Rectal smooth muscle tissue (tissue), 1 donor: ENCODE data around the gene EVL.

Experiments used
- H3K27ac ChIP-seq: one replicate; pipeline ENCODE4 v1.7.0; 2013; ENCODE audit warnings: low read depth, low read length, inconsistent platforms
- H3K27me3 ChIP-seq: one replicate; pipeline ENCODE4 v1.7.0; 2013; ENCODE audit warnings: low read length; ENCODE audit not compliant: control insufficient read depth, insufficient read depth
- H3K36me3 ChIP-seq: one replicate; pipeline ENCODE4 v1.7.0; 2013; ENCODE audit warnings: low read length; ENCODE audit not compliant: control insufficient read depth, insufficient read depth
- H3K4me1 ChIP-seq: one replicate; pipeline ENCODE4 v1.7.0; 2013; ENCODE audit warnings: low read length; ENCODE audit not compliant: control insufficient read depth, insufficient read depth
- H3K4me3 ChIP-seq: one replicate; pipeline ENCODE4 v1.7.0; 2013; ENCODE audit warnings: low read length
- H3K9ac ChIP-seq: one replicate; pipeline ENCODE4 v1.7.0; 2013; ENCODE audit warnings: low read length

EVL gene

DNA sequence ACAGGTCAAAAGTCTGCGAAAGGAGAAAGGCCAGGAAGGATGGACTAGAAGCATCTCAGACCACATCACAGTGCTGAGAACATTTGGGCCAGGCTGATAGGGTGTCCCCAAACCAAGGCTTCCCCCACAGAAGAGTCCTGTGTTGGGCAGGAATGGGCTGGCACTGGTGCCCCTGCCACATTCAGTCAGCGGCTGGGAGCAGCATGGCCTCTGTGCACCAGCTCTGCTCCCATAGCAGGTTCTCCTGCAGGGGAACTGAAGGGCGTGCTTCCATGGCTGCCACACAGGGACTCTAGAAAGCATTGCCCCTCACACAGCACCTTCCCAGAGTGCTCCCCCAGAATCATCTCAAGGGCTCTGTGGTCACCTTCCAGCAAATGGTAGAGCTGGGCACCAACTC lies 17.5 kb downstream of the EVL start:
- Histone ChIP-seq H3K4me1 (no peaks in the 10 kb centered on the region), H3K27me3 (no peaks in the 10 kb centered on the region), H3K9ac (no peak overlapping the region), H3K4me3 (no peak overlapping the region), H3K36me3 (no peaks in the 10 kb centered on the region), H3K27ac (no peak overlapping the region)

GRCh38 chr14:100083706-100084105 lies 18.5 kb downstream of the EVL start:
- Histone ChIP-seq H3K4me1 (no peaks in the 10 kb centered on the region), H3K36me3 (no peaks in the 10 kb centered on the region), H3K27ac (no peak overlapping the region), H3K9ac (no peak overlapping the region), H3K27me3 (no peaks in the 10 kb centered on the region), H3K4me3 (no peak overlapping the region)

DNA sequence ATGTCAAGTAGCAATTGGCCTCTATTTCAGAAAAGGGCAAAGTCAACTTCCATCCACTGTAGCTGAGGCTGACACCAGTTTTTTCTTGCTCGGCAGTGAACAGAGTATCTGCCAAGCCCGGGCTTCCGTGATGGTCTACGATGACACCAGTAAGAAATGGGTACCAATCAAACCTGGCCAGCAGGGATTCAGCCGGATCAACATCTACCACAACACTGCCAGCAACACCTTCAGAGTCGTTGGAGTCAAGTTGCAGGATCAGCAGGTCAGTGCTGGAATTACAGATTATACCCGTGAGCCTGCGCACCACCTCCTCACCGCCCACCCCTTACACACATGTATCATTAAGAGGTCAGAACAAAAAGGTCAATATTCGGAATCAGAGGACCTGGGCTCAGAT lies 19.4 kb downstream of the EVL start:
- Histone ChIP-seq H3K4me3 (no peak overlapping the region), H3K4me1 (no peaks in the 10 kb centered on the region), H3K27ac (no peak overlapping the region), H3K27me3 (no peaks in the 10 kb centered on the region), H3K36me3 (no peaks in the 10 kb centered on the region), H3K9ac (no peak overlapping the region)

DNA sequence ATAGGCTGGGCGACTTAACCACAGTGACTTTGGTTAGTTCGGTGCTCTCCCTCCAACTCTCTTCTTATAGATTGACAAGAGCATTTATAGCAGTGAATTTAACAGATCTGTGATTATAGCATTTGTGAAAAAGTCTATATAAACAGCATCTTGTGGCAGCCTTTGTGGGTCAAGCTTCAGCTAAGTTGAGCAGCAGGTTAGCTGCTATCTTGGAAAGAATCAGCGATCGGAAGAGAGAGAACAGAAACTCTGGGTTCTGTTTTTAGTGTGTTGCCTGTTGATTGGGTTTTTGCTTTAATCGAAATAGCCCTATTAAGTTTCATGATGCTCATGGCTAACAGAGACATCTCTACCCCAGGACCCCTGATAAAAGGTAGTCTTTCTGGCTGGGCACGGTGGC lies 20.2 kb downstream of the EVL start:
- H3K9ac ChIP-seq = no peak overlapping the region
- H3K4me1 ChIP-seq = no peaks in the 10 kb centered on the region
- H3K27ac ChIP-seq = no peak overlapping the region
- no peak overlapping the region for H3K4me3 ChIP-seq
- H3K27me3 ChIP-seq = no peaks in the 10 kb centered on the region
- H3K36me3 ChIP-seq = no peaks in the 10 kb centered on the region

GRCh38 chr14:100086361-100086760 lies 21.1 kb downstream of the EVL start:
- Histone ChIP-seq H3K27me3 (no peaks in the 10 kb centered on the region), H3K4me1 (no peaks in the 10 kb centered on the region), H3K9ac (no peak overlapping the region), H3K27ac (no peak overlapping the region), H3K36me3 (no peaks in the 10 kb centered on the region), H3K4me3 (no peak overlapping the region)

DNA sequence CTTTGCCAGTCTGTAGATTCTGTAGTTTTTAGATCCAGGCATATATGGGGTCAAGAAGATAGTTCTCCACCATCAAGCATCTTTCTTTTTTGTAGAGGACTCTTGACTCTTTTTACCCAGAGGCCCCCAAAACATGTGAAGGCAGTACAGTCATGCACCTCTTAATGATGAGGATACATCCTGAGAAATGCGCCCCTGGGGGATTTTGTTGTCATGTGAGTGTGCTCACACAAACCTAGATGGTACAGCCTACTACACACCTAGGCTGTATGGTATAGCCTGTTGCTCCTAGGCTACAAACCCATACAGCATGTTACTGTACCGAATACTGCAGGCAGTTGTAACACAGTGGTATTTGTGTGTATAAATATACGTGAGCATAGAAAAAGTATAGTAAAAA lies 23.0 kb downstream of the EVL start:
- Histone ChIP-seq H3K27me3 (no peaks in the 10 kb centered on the region), H3K4me3 (no peak overlapping the region), H3K36me3 (no peaks in the 10 kb centered on the region), H3K9ac (no peak overlapping the region), H3K27ac (no peak overlapping the region), H3K4me1 (no peaks in the 10 kb centered on the region)

- Histone ChIP-seq H3K36me3 (no peaks in the 10 kb centered on the region), H3K27ac (no peak overlapping the region), H3K9ac (no peak overlapping the region), H3K4me3 (no peak overlapping the region), H3K4me1 (no peaks in the 10 kb centered on the region), H3K27me3 (no peaks in the 10 kb centered on the region)
Measured at GRCh38 chr14:100091386-100091785, 26.2 kb downstream of the EVL start.

- H3K4me1 ChIP-seq = no peaks in the 10 kb centered on the region
- H3K27me3 ChIP-seq = no peaks in the 10 kb centered on the region
- H3K27ac ChIP-seq = no peak overlapping the region
- H3K36me3 ChIP-seq = no peaks in the 10 kb centered on the region
- H3K4me3 ChIP-seq = no peak overlapping the region
- H3K9ac ChIP-seq = no peak overlapping the region
Measured at GRCh38 chr14:100092832-100093231, 27.6 kb downstream of the EVL start.

DNA sequence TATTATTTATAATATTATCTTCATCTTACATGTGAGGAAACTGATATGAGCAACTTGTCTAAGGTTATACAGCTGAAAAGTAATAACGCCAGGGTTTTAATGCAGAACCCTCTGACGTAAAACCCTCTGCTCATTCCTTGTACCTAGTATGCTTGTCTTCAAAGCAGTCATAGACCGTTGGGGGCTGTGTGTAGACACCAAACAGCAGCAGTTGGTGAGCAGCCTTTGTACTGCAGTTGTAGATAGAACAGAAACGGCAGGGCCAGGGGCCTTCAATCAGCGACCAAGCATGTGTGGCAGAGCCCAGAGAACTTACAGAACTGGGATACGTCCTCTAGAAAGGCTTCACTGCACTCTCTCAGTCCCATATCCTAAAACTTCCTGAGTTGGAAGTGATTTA lies 28.1 kb downstream of the EVL start:
- Histone ChIP-seq H3K9ac (no peak overlapping the region), H3K4me3 (no peak overlapping the region), H3K36me3 (no peaks in the 10 kb centered on the region), H3K27me3 (no peaks in the 10 kb centered on the region), H3K27ac (no peak overlapping the region), H3K4me1 (no peaks in the 10 kb centered on the region)

DNA sequence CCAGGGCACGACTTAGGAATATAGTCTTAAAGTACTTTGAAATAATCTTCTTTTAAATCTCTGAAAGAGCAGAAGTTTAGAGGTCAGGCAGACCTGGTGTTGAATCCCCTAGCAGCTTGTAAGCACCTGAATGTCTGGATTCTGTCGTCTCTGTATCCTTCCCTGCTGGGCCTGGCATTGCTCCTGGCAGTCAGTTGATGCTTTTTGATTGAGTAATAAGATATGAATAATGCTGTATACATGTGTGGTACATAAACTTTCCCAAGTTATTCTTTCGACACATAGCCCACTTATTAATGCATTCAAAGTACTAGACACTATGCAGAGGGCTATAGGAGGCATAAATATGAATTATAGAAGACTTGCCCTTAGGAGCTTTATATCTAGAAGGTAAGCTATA lies 31.4 kb downstream of the EVL start:
- Histone ChIP-seq H3K4me1 (no peaks in the 10 kb centered on the region), H3K27ac (no peak overlapping the region), H3K9ac (no peak overlapping the region), H3K36me3 (no peaks in the 10 kb centered on the region), H3K4me3 (no peak overlapping the region), H3K27me3 (no peaks in the 10 kb centered on the region)

- H3K27me3 ChIP-seq = no peaks in the 10 kb centered on the region
- no peak overlapping the region for H3K9ac ChIP-seq
- no peak overlapping the region for H3K27ac ChIP-seq
- no peaks in the 10 kb centered on the region for H3K36me3 ChIP-seq
- no peaks in the 10 kb centered on the region for H3K4me1 ChIP-seq
- H3K4me3 ChIP-seq = no peak overlapping the region
Measured at GRCh38 chr14:100098171-100098570, 32.9 kb downstream of the EVL start.

DNA sequence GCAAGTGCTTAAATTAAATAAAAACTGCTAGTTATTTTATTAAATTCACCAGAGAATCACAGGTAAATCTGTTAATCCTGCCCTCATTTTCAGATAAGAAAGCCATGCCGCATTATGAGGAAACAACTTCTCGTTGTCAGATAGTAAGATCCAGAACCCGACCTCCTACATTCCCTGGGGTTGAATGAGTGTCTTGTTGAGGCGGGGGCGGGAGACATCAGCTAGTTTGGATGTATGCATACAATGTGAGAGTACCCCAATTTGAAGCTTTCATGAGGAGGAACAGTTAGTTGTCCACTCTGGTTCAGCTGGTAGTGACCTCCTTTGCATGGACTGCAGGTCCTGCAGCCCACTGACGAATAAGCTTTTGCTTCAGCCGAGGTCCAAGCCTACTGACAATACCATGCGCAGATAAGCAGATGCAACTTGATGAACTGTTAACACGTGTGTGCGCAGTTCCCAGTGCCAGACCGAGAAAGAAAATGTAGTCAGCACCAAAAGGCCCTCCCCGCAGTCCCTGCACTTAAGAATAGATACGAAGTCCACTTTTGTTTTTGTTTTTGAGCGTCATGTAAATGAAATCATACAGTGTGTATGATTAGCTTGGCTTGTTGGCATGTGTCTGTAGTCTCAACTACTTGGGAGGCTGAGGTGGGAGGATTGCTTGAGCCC lies 34.9 kb downstream of the EVL start:
- Histone ChIP-seq H3K9ac (no peak overlapping the region), H3K36me3 (no peaks in the 10 kb centered on the region), H3K4me3 (no peak overlapping the region), H3K4me1 (peaks cover 16% of the 10 kb centered on the region), H3K27me3 (no peaks in the 10 kb centered on the region), H3K27ac (no peak overlapping the region)

GRCh38 chr14:100102156-100102785 lies 37.0 kb downstream of the EVL start:
- H3K27me3 ChIP-seq = no peaks in the 10 kb centered on the region
- H3K36me3 ChIP-seq = no peaks in the 10 kb centered on the region
- no peak overlapping the region for H3K9ac ChIP-seq
- H3K27ac ChIP-seq = no peak overlapping the region
- peaks cover 20% of the 10 kb centered on the region for H3K4me1 ChIP-seq
- no peak overlapping the region for H3K4me3 ChIP-seq
